HG03469 (cell line): ENCODE results near the gene TEX14.
"Not testable (repeated sequence)": the region's sequence is repeated elsewhere in the genome, so short reads cannot be mapped to it uniquely, and the experiment has no call there.

Source experiments
- ATAC-seq: cut with Tn5 transposase; IDR thresholded peaks from one replicate; pipeline ENCODE4 v1.9.1; 2021; ENCODE audit warnings: mild to moderate bottlenecking, moderate library complexity, moderate number of reproducible peaks; ENCODE audit not compliant: unreplicated experiment

Gene TEX14

GRCh38 chr17:58565389-58566311, 126.2 kb downstream of the TEX14 start:
- ATAC-seq, result no peak

DNA sequence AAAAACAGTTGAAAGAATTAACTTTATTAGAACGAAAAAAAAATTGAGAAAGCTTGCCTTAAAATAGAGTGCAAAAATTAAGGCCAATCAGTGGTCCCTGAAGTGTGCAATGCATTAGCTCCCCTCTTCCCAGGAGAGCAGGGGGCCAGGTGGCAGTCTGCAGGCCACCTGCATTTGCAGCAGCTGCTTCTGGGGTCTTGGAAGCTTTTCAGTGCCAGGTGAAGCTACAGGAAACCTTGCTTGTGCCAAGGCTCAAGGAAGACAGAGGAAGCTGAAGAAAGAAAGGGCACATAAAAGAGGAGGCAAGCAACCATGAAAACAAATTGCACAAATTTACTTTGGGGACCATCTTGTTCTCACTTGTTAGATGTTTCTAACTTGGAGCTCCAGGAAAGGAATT, 126.9 kb downstream of the TEX14 start:
- ATAC-seq, result no peak

- no peak for ATAC-seq
Measured at GRCh38 chr17:58564243-58564642, 127.6 kb downstream of the TEX14 start.

DNA sequence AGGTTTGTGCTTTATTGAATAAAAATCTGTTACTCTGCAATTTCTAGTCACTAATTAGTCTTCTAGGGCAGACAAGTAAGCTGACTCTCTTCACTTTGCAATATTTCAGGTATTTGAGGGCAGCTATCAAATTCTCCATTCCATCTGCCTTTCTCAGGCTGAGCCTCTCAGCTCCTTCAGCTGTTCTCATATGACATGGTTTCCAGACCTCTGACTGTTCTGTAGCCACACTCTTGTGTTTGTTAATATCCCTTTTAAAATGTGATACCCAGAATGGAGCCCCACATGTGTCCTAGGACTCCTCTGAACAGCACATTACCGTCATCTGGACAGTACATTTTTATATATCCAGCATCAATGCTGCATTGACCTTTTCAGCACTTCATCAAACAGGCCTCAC, 131.3 kb downstream of the TEX14 start:
- no peak for ATAC-seq

- ATAC-seq, result no peak
Measured at GRCh38 chr17:58557981-58558380, 133.9 kb downstream of the TEX14 start.

DNA sequence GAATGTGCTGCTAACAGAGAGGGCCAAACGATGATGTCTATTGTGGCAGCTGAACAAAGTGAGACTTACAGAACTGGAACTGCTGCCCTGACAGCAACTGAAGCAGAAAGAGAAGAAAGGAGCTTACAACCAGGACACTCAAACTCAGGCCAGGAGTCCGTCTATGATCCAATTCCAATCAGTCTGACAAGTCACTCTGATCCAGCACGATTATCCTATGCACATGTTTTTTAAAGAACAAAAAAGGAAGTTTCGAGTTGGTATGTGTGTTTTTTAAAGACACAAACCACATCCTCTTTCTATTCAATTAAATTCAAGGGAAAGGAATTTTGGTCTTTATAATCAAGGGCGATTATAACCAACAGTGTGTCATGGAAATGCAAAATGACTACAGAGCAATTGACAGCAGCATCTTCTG, 135.0 kb downstream of the TEX14 start:
- no peak for ATAC-seq

DNA sequence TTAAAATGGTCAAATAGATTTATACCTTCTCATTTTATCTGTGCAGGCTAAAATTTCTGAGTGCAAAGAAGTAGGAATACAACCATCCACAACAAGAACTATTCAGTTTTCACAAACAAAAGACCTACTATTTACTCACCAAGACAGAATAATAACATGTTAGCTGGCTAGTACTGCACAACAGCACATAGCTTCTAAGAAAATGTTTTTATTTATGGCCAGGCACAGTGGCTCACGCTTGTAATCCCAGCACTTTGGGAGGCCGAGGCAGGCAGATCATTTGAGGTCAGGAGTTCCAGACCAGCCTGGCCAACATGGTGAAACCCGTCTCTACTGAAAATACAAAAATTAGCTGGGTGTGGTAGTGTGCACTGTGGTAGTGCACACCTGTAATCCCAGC, 136.7 kb downstream of the TEX14 start:
- not testable (repeated sequence) for ATAC-seq

- ATAC-seq, result no peak
Measured at GRCh38 chr17:58541249-58541648, 150.6 kb downstream of the TEX14 start.

GRCh38 chr17:58539698-58540097, 152.1 kb downstream of the TEX14 start:
- ATAC-seq, result no peak

DNA sequence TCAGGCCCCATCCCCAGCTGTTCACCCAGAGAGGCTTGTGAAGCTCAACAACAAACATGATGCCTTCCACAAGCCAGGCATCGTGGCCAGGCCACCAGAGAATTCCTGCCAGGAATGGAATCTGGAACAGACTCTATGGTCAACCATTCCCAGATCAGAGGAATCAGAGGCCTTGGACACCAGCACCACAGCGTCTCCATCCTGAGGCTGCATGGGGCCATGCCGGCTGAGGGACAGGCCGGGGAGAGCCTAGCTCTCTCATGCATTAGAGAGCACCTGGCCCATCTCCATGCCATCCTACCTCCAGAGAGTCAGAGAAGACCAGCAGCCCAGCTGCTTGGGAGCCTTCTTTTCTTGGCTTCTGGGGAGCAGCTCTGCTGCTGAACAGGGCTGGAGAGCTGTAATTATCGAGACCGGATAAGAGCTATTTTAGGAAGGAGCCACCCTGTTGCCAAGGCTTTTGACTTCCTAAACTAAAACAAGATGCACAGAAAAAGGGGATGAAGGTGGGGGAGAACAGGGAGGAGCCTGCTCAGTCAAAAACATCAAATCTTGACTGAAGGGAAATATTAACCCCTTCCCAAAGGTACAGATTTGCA, 152.9 kb downstream of the TEX14 start:
- no peak for ATAC-seq

- no peak for ATAC-seq
Measured at GRCh38 chr17:58537266-58537665, 154.6 kb downstream of the TEX14 start.

DNA sequence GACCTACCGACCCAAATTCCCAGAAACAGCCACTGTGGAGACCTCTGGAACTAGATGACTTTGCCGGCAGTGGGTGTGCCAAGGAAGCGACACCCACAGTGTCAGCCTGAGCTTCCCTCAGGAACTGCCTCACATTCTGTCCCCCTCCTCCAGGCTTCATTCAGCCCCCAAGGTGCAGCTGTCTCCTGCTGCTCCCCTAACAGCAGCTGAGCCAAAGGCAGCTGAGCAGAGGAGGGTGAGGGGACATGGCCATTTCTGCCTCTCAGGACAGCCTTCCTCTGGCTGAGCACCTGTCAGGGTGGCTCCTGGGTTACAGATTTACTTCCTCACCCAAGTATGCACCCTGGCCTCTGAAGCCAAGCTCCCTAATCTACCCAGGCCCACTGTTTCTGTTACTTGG, 155.3 kb downstream of the TEX14 start:
- no peak for ATAC-seq

DNA sequence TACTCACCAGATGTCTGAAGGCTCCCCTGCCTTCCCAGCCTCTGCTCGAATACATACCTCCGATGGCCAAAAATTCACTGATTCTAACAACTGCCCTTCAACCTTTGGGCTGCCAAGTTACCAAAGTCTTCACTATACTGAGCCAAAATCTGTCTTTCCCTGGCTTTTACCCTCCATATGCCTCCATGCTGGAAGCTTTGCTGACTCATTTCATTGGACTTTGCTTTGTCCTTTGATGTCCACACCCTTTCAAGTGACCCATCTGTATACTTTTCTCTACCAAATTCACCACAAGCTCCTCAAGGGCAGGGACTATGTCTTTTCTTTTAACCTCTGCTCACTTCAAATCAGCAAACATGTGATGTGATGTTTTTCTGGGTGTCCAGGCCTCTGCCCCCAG, 156.4 kb downstream of the TEX14 start:
- ATAC-seq, result no peak

- no peak for ATAC-seq
Measured at GRCh38 chr17:58534901-58535421, 156.9 kb downstream of the TEX14 start.

DNA sequence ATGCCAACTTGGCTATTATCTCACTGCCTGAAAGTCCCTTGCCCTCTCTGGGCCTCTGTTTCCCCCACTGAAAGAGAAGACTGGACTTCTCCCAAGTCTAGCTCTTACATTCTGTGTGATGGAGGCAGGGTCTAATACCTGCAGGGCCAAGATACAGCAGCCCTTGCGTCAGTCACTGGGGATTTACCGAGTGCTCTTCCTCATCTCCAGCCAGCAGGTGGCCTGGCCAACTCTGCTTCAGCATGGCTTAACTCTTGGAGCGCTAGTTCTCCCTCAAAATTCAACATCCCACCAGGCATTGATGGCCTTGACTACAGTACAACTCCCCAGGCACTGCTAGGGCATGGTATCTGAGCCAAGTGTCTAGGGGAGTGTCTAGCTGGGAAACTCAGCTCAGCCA, 157.5 kb downstream of the TEX14 start:
- ATAC-seq, result no peak

DNA sequence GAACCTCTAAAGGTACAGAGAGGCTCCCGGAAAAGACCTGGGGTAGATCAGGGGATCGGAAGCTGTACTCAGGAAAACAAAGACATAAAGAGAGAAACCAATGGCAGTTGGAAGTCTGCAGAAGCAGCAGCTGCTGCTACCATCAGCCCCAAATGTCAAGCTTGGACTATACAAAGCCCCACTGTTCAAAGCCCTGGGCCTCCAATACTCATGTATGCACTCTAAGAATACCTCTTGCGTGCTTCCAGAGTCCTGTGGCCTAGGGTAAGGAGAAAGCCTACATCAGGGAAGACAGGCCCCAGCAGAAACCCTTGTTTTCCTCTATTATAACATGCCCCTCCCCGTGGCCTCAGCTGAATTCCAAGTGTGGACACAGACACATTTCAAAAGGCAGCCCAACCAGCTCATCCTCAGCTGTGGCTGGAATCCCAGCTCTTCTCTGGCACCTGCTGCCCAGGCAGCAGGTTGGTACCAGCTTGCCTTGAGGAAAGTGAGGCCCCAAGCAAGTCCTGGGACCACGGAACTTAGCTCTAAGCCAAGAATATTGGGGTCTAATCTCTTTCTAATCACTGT, 158.1 kb downstream of the TEX14 start:
- ATAC-seq, result no peak

GRCh38 chr17:58532555-58532951, 159.3 kb downstream of the TEX14 start:
- ATAC-seq, result no peak

GRCh38 chr17:58531661-58532554, 159.9 kb downstream of the TEX14 start:
- ATAC-seq, result no peak

DNA sequence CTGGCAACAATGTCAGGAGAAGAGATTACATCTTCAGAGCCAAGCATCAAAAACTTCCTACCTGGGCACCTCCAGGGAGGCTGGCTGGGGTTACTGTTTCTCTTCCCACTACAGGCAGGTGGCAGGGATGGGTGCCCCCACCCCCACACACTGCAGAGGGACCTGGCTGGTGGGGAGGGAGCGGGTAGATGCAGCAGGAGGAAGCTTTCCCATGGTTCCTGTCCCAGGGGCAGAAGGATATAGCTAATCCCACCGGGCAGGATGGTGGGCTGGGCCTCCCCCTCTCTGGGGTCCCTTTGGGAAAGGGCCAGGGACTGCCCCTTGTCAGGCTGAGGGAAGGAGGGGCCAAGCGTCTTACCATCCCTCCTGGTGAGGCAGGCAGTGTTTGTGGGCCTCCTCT, 160.7 kb downstream of the TEX14 start:
- ATAC-seq, result no peak

DNA sequence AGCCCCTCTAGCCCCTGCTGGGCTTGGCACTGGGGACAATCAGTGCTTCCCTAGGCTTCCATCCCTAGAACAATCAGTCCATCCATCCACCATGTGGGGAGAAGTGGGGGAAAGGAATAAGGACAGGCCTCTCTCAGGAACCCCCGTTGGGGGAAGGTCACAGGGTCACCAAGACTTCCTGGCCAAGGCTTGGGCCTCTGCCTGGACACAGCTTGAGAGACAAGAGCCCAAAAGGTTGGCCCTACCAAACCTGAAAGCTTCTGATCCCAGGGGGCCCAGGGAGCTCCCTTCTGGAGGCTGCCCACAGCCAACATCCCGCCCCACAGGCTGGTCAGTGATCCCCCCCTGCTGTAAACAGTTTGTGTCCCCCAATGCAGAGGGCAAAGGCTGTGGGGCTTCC, 161.2 kb downstream of the TEX14 start:
- no peak for ATAC-seq

GRCh38 chr17:58529275-58529674, 162.6 kb downstream of the TEX14 start:
- ATAC-seq, result no peak
